HepG2 (cell line): ENCODE data around the gene CUEDC2. TPM values are rescaled to one million over a fixed set of nuclear protein-coding genes. Genes with fewer than 3 reads are reported as not detected.
A peak's percentile ranks its signal among the peaks of the same experiment; 100 is the strongest.

ENCODE experiments used
- ATAC-seq: fragments of 200-7000 bp; cut with Tn5 transposase; 3 replicates; pipeline ENCODE4 v1.9.1; 2020; ENCODE audit warnings: mild to moderate bottlenecking, moderate library complexity
- Bru-seq: library from RNA; stranded (reverse); fragments of 400-500 nt; gene quantifications from one replicate; lab custom pipeline; 2021; lab: Mats Ljungman, UMichigan
- BruChase-seq, 2 experiments: library from RNA; stranded (reverse); fragments of 400-500 nt; gene quantifications; one replicate each; lab custom pipeline; 2021; lab: Mats Ljungman, UMichigan
- BruUV-seq: library from RNA; stranded (reverse); fragments of 400-500 nt; replicated peaks from 2 replicates; lab custom pipeline; 2021; lab: Mats Ljungman, UMichigan
- CTCF ChIA-PET: fragments of 300-600 bp; formaldehyde crosslinking; extraction: SDS; loops from one replicate; lab custom pipeline; 2021; ENCODE audit warnings: low total read pairs, inconsistent platforms, low intra/inter-chr PET ratio; lab: Yijun Ruan, JAX
- POLR2A ChIA-PET: fragments of 350-600 bp; sonication (Branson Sonifier 250); formaldehyde crosslinking; loops from one replicate; lab custom pipeline; 2020; ENCODE audit warnings: antibody characterized with exemption, inconsistent platforms; lab: Yijun Ruan, JAX
- DNase-seq: peaks from one replicate; pipeline ENCODE4 v3.0.0-alpha.2; 2015; ENCODE audit warnings: low spot score
- FAIRE-seq: peaks from 3 replicates; lab custom pipeline; 2011; peaks lifted over from hg19 to GRCh38; lab: Jason Lieb, UNC
- H2AFZ ChIP-seq: one replicate; pipeline ENCODE4 v1.6.1; 2011; ENCODE audit warnings: low read length, inconsistent platforms
- H3K27ac ChIP-seq: fragments of 300-600 bp; 3 replicates; pipeline ENCODE4 v1.8.0; 2011; ENCODE audit warnings: mixed run types, mild to moderate bottlenecking, mixed read lengths, low read length, inconsistent platforms; ENCODE audit not compliant: insufficient read depth; ENCODE audit errors: extremely low read length
- H3K27me3 ChIP-seq, 2 experiments: fragments of 200-600 bp in 1 of 2; 2 replicates in 1 of 2; 3 replicates in 1 of 2; pipeline versions ENCODE4 v1.6.0 to v1.8.0; 2011; ENCODE audit warnings: low read length in 2 of 2, mild to moderate bottlenecking in 2 of 2, moderate library complexity in 2 of 2, inconsistent platforms in 1 of 2; ENCODE audit not compliant: insufficient read depth in 2 of 2, control insufficient read depth in 1 of 2
- H3K36me3 ChIP-seq, 2 experiments: fragments of 200-600 bp in 1 of 2; replicated peaks in 1 of 2; 2 replicates in 1 of 2; 3 replicates in 1 of 2; pipeline versions ENCODE4 v1.5.1 to v1.8.0; 2011; ENCODE audit warnings: low read length in 2 of 2, inconsistent platforms in 1 of 2; ENCODE audit not compliant: insufficient read depth in 2 of 2, control insufficient read depth in 1 of 2
- H3K4me1 ChIP-seq: 2 replicates; pipeline ENCODE4 v1.5.1; 2012; ENCODE audit warnings: low read length, inconsistent platforms; ENCODE audit not compliant: insufficient read depth
- H3K4me2 ChIP-seq: 2 replicates; pipeline ENCODE4 v1.6.0; 2011; ENCODE audit warnings: low read depth, low read length, inconsistent platforms
- H3K4me3 ChIP-seq, 3 experiments: fragments of 200-600 bp in 1 of 3; sonication (generic), shearing (Covaris generic) in 1 of 3; replicated peaks in 1 of 3; 2 replicates each; pipeline ENCODE4 v1.5.1; 2011 to 2016; ENCODE audit warnings: low read length in 3 of 3, inconsistent platforms in 2 of 3, low read depth in 2 of 3, mild to moderate bottlenecking in 2 of 3, control low read depth in 1 of 3, mixed read lengths in 1 of 3; ENCODE audit not compliant: insufficient read depth in 1 of 3
- H3K79me2 ChIP-seq: one replicate; pipeline ENCODE4 v1.6.1; 2011; ENCODE audit warnings: low read length, inconsistent platforms; ENCODE audit not compliant: insufficient read depth
- H3K9ac ChIP-seq: 2 replicates; pipeline ENCODE4 v1.6.0; 2011; ENCODE audit warnings: mild to moderate bottlenecking, low read depth, low read length, inconsistent platforms; ENCODE audit not compliant: insufficient read depth
- H3K9me3 ChIP-seq: 2 replicates; pipeline ENCODE4 v1.5.1; 2012; ENCODE audit warnings: mild to moderate bottlenecking, low read length
- H4K20me1 ChIP-seq: 2 replicates; pipeline ENCODE4 v1.6.0; 2011; ENCODE audit warnings: inconsistent platforms, mild to moderate bottlenecking, low read length, moderate library complexity; ENCODE audit not compliant: insufficient read depth
- CREB1 ChIP-seq, 2 experiments: fragments of 450-650 bp in 1 of 2; IDR thresholded peaks; 2 replicates each; pipeline ENCODE4 v1.6.1; 2016 to 2017; ENCODE audit warnings: control low read depth in 1 of 2, mild to moderate bottlenecking in 1 of 2, missing compliant biosample characterization in 1 of 2, missing genetic modification characterization in 1 of 2
- KDM4B ChIP-seq: sonication (generic); formaldehyde crosslinking; IDR thresholded peaks from 2 replicates; pipeline ENCODE4 v1.4.0; 2020; ENCODE audit warnings: missing genetic modification reagents
- RFXANK ChIP-seq: IDR thresholded peaks from 2 replicates; pipeline ENCODE4 v1.6.1; 2016
- ZFP36 ChIP-seq: fragments of 150-350 bp; IDR thresholded peaks from 2 replicates; pipeline ENCODE4 v1.6.1; 2018; ENCODE audit warnings: borderline replicate concordance, low read length, low read depth; ENCODE audit not compliant: partially characterized antibody
- ZNF24 ChIP-seq: fragments of 450-650 bp; IDR thresholded peaks from 2 replicates; pipeline ENCODE4 v1.6.1; 2017; ENCODE audit warnings: antibody characterized with exemption, mild to moderate bottlenecking
- ZNF350 ChIP-seq: sonication (generic); formaldehyde crosslinking; IDR thresholded peaks from 2 replicates; pipeline ENCODE4 v1.4.0; 2020; ENCODE audit warnings: mild to moderate bottlenecking, low read depth, missing genetic modification reagents, borderline replicate concordance
- ZNF383 ChIP-seq: sonication (generic); formaldehyde crosslinking; IDR thresholded peaks from 2 replicates; pipeline ENCODE4 v1.4.0; 2020; ENCODE audit warnings: missing genetic modification reagents, mild to moderate bottlenecking, borderline replicate concordance
- ZNF891 ChIP-seq: sonication (generic); formaldehyde crosslinking; IDR thresholded peaks from 2 replicates; pipeline ENCODE4 v1.5.0; 2020; ENCODE audit warnings: mild to moderate bottlenecking, missing genetic modification reagents
- WGBS: methylation state at CpG from one replicate; pipeline ENCODE4 v1.1.6; 2017; ENCODE audit warnings: low lambda C conversion rate; 5-methylcytosine and 5-hydroxymethylcytosine counted together
- in situ Hi-C: cut with HindIII; loops from 2 replicates; pipeline ENCODE4 v1.10.0; 2017; ENCODE audit warnings: low pct_unique_long_range_greater_than_20kb; ENCODE audit not compliant: extremely low pct_ligation_motif_present
- intact Hi-C: fragments of 100-400 bp; cut with micrococcal nuclease; formaldehyde crosslinking; loops from one replicate; pipeline ENCODE4 v1.10.0; 2022; ENCODE audit not compliant: unreplicated experiment
- long read RNA-seq, 2 experiments: library from RNA in 1 of 2; library from polyadenylated mRNA in 1 of 2; stranded (forward) in 1 of 2; unstranded in 1 of 2; transcript quantifications; one replicate each; pipeline ENCODE4 v2.0.0, GENCODE V29; 2019 to 2022
- polyA minus RNA-seq, 3 experiments: library from RNA; depleted of rRNA, polyadenylated mRNA; stranded (reverse); fragments of >200 nt; gene quantifications; 2 replicates each; pipeline ENCODE4 v1.2.3, GENCODE V29; 2011; ENCODE audit warnings: low replicate concordance in 1 of 3
- polyA plus RNA-seq, 8 experiments: library from polyadenylated mRNA; depleted of rRNA in 3 of 8; stranded (reverse) in 7 of 8; unstranded in 1 of 8; fragments of >200 nt; fragmentation: Illumina TruSeq in 4 of 8; extraction: Trizol in 4 of 8; gene quantifications; 2 replicates each; pipeline versions ENCODE4 v1.2.1 to v1.2.3, GENCODE V29; 2011 to 2016; ENCODE audit warnings: low read depth in 4 of 8, missing spikeins in 1 of 8, mixed read lengths in 1 of 8; ENCODE audit not compliant: insufficient read depth in 1 of 8
- total RNA-seq, 5 experiments: library from RNA; depleted of rRNA; stranded (reverse); fragments of >200 nt; fragmentation: Illumina TruSeq; extraction: Trizol; gene quantifications; 2 replicates each; pipeline ENCODE4 v1.2.3, GENCODE V29; 2016; ENCODE audit warnings: low read depth in 1 of 5
- TF ChIP-seq, protein P1 (sequence below): sonication (generic); formaldehyde crosslinking; IDR thresholded peaks from 2 replicates; pipeline ENCODE4 v1.8.0; 2022; ENCODE audit warnings: mild to moderate bottlenecking, missing genetic modification reagents, moderate library complexity
- TF ChIP-seq, protein P2 (sequence below): IDR thresholded peaks from 2 replicates; pipeline ENCODE4 v1.6.1; 2016; ENCODE audit warnings: missing compliant biosample characterization, missing genetic modification reagents, borderline replicate concordance
- TF ChIP-seq, protein P3 (sequence below): sonication (generic); formaldehyde crosslinking; IDR thresholded peaks from 2 replicates; pipeline ENCODE4 v1.4.0; 2020; ENCODE audit warnings: mild to moderate bottlenecking, missing genetic modification reagents

CUEDC2 gene, protein sequence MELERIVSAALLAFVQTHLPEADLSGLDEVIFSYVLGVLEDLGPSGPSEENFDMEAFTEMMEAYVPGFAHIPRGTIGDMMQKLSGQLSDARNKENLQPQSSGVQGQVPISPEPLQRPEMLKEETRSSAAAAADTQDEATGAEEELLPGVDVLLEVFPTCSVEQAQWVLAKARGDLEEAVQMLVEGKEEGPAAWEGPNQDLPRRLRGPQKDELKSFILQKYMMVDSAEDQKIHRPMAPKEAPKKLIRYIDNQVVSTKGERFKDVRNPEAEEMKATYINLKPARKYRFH
- 13.0 and 13.1 TPM in 2 replicates for total RNA-seq (2016; rRNA removed; fragmentation: Illumina TruSeq; extraction: Trizol)
- 4.3 and 6.6 TPM in 2 replicates for total RNA-seq (2016; cell fraction: cytosol; rRNA removed; fragmentation: Illumina TruSeq; extraction: Trizol; ENCODE audit: low read depth)
- total RNA-seq (2016; cell fraction: insoluble cytoplasmic fraction; rRNA removed; fragmentation: Illumina TruSeq; extraction: Trizol), result 11.4 and 14.7 TPM in 2 replicates
- total RNA-seq (2016; cell fraction: membrane; rRNA removed; fragmentation: Illumina TruSeq; extraction: Trizol), result 8.6 and 10.3 TPM in 2 replicates
- 7.0 and 9.7 TPM in 2 replicates for total RNA-seq (2016; cell fraction: nucleus; rRNA removed; fragmentation: Illumina TruSeq; extraction: Trizol)
- polyA plus RNA-seq (2011; rRNA removed), result 18.4 and 19.3 TPM in 2 replicates
- polyA plus RNA-seq (2011; cell fraction: cytosol; rRNA removed), result 31.2 and 40.8 TPM in 2 replicates
- 47.1 and 47.2 TPM in 2 replicates for polyA plus RNA-seq (2011; cell fraction: nucleus; rRNA removed)
- 17.2 and 18.2 TPM in 2 replicates for polyA plus RNA-seq (2012)
- polyA plus RNA-seq (2016; cell fraction: cytosol; fragmentation: Illumina TruSeq; extraction: Trizol; ENCODE audit: low read depth), result 8.4 and 10.7 TPM in 2 replicates
- 13.0 and 17.2 TPM in 2 replicates for polyA plus RNA-seq (2016; cell fraction: insoluble cytoplasmic fraction; fragmentation: Illumina TruSeq; extraction: Trizol; ENCODE audit: low read depth)
- 10.6 and 12.1 TPM in 2 replicates for polyA plus RNA-seq (2016; cell fraction: membrane; fragmentation: Illumina TruSeq; extraction: Trizol; ENCODE audit: low read depth)
- 20.9 and 24.8 TPM in 2 replicates for polyA plus RNA-seq (2016; cell fraction: nucleus; fragmentation: Illumina TruSeq; extraction: Trizol; ENCODE audit: insufficient read depth, low read depth)
- 14.5 and 32.9 TPM in 2 replicates for polyA minus RNA-seq (2011; rRNA and poly(A)+ RNA removed; ENCODE audit: low replicate concordance)
- polyA minus RNA-seq (2011; cell fraction: cytosol; rRNA and poly(A)+ RNA removed), result 6.2 and 7.1 TPM in 2 replicates
- polyA minus RNA-seq (2011; cell fraction: nucleus; rRNA and poly(A)+ RNA removed), result 8.6 and 9.1 TPM in 2 replicates
- Bru-seq, nascent RNA, result percentile 48 among the genes with signal in this experiment
- percentile 52 among the genes with signal in this experiment for BruChase-seq, experiment 1, labeled RNA remaining after a 6-hour chase
- BruChase-seq, experiment 2, labeled RNA remaining after a 2-hour chase, result percentile 43 among the genes with signal in this experiment
- long read RNA-seq, experiment 1, transcript CUEDC2-201 (9 exons, 1,191 nt), result major isoform, 30 of 36 reads
- long read RNA-seq, experiment 1, partial matches to known transcripts, result 2 of 36 reads
- long read RNA-seq, experiment 1, other reads (novel, unspliced or antisense), result 4 of 36 reads
- long read RNA-seq, experiment 2, transcript CUEDC2-201 (9 exons, 1,191 nt), result major isoform, 35 of 55 reads
- long read RNA-seq, experiment 2, partial matches to known transcripts, result 12 of 55 reads
- long read RNA-seq, experiment 2, other reads (novel, unspliced or antisense), result 8 of 55 reads

DNA sequence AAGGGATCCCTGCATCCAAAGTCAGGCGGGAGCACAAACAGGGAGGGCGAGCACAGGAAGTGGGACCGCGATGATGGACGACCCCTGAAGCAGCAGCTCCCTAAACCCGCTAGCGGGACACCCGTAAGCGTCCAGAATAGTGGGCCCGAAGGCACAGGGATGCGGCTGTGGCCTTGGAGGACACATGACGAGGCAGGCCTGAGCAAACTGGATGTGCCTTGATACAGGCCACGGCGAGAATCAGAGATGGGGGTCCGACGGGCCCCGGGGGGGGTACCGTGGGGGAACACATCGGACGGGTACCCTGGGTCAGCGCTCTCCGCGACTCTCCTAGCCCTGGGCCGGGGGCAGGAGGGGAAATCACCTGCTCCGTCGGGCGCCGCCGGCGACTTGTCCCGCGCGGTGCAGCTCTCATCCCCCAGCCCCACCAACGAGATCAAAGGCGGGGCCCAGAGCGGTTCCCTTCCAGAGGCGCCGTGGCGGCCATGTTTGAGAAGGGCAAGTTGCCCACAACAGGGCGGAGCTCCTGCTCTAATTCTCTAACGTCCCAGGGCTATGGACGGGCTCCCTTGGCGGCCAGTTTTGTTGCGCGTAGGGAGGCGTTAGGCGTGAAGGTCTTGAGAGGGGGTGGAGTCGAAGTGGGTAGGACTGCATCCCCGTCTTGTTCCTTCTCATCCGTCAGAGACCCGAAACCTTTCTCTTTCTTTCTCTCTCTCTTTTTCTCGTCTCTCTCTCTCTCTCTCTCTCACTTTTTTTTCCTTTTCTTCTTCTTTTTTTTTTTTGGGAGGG is at the start of gene CUEDC2:
CUEDC2 (minus strand) TSS at position 413 of the 789 bp plus-strand sequence. CDS start 7,386 bp downstream, outside the sequence.
- FAIRE-seq (peak; percentile 88), ATAC-seq (peak; percentile 78), DNase-seq (peak; percentile 89)
- intact Hi-C loops, result loop anchor here (2.0 kb wide), 1 partner anchor 16 kb away; no protein-coding TSS in a partner anchor
- H3K27me3 ChIP-seq, result no peaks in the 10 kb centered on the region; a peak in 1 of 5 replicates
- CTCF ChIA-PET, result no interaction called here
- in situ Hi-C loops, result no loop called here
- H3K27ac ChIP-seq, result peak within 1 kb of the TSS; percentile 72
- 3% methylated on average over 24 of the region's 52 CpGs for WGBS
- peak within 1 kb of the TSS; percentile 97 for H3K4me2 ChIP-seq
- peaks cover 5% of the 10 kb centered on the region for H3K79me2 ChIP-seq
- H3K4me1 ChIP-seq, result peaks cover 35% of the 10 kb centered on the region
- TSS peak; percentile 55 for BruUV-seq
- peak within 1 kb of the TSS; percentile 74 to 92 (median 91) for H3K4me3 ChIP-seq
- H3K9me3 ChIP-seq, result no peaks in the 10 kb centered on the region
- H4K20me1 ChIP-seq, result no peaks in the 10 kb centered on the region
- POLR2A ChIA-PET, result interaction anchor here (0.6 to 6.8 kb wide), 14 partner anchors 9 to 210 kb away, joined by 3 to 135 read pairs (median 6); partner anchors contain the start of genes ACTR1A, C10orf95, FBXL15 and NFKB2
- no peaks in the 10 kb centered on the region for H3K36me3 ChIP-seq
- peak within 1 kb of the TSS; percentile 1 for H2AFZ ChIP-seq
- H3K9ac ChIP-seq, result peak within 1 kb of the TSS; percentile 85
- no peak for TF ChIP-seq ZNF24
- TF ChIP-seq, protein P1, sequence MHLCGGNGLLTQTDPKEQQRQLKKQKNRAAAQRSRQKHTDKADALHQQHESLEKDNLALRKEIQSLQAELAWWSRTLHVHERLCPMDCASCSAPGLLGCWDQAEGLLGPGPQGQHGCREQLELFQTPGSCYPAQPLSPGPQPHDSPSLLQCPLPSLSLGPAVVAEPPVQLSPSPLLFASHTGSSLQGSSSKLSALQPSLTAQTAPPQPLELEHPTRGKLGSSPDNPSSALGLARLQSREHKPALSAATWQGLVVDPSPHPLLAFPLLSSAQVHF (CRISPR knock-in tag), result no peak
- no peak for TF ChIP-seq ZNF383
- TF ChIP-seq CREB1 (IDR thresholded peaks at IDR 0.05), result no peak
- peak; percentile 88 for TF ChIP-seq CREB1 (CRISPR knock-in tag; IDR thresholded peaks at IDR 0.05)
- peak; percentile 21; the same call in 1 of the 2 replicates for TF ChIP-seq KDM4B (CRISPR knock-in tag)
- TF ChIP-seq ZFP36, result no peak
- TF ChIP-seq RFXANK (CRISPR knock-in tag), result 0 out of 2 replicates have a peak, but pooled peaks have one; percentile 25
- TF ChIP-seq ZNF891 (CRISPR knock-in tag), result peak; percentile 87
- TF ChIP-seq, protein P2, sequence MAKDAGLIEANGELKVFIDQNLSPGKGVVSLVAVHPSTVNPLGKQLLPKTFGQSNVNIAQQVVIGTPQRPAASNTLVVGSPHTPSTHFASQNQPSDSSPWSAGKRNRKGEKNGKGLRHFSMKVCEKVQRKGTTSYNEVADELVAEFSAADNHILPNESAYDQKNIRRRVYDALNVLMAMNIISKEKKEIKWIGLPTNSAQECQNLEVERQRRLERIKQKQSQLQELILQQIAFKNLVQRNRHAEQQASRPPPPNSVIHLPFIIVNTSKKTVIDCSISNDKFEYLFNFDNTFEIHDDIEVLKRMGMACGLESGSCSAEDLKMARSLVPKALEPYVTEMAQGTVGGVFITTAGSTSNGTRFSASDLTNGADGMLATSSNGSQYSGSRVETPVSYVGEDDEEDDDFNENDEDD (CRISPR knock-in tag), result peak; percentile 57; the same call in 1 of the 2 replicates
- TF ChIP-seq, protein P3, sequence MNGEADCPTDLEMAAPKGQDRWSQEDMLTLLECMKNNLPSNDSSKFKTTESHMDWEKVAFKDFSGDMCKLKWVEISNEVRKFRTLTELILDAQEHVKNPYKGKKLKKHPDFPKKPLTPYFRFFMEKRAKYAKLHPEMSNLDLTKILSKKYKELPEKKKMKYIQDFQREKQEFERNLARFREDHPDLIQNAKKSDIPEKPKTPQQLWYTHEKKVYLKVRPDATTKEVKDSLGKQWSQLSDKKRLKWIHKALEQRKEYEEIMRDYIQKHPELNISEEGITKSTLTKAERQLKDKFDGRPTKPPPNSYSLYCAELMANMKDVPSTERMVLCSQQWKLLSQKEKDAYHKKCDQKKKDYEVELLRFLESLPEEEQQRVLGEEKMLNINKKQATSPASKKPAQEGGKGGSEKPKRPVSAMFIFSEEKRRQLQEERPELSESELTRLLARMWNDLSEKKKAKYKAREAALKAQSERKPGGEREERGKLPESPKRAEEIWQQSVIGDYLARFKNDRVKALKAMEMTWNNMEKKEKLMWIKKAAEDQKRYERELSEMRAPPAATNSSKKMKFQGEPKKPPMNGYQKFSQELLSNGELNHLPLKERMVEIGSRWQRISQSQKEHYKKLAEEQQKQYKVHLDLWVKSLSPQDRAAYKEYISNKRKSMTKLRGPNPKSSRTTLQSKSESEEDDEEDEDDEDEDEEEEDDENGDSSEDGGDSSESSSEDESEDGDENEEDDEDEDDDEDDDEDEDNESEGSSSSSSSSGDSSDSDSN (CRISPR knock-in tag), result peak; percentile 72
- TF ChIP-seq ZNF350 (CRISPR knock-in tag), result peak; percentile 72; the same call in 1 of the 2 replicates
